ENCODE results near the gene ERCC4.

The ERCC4 gene

GRCh38 chr16:13973321-13974023 lies 53.5 kb downstream of the ERCC4 start:
- H3K27ac ChIP-seq, result no peak overlapping the region
- TF ChIP-seq, protein P1, sequence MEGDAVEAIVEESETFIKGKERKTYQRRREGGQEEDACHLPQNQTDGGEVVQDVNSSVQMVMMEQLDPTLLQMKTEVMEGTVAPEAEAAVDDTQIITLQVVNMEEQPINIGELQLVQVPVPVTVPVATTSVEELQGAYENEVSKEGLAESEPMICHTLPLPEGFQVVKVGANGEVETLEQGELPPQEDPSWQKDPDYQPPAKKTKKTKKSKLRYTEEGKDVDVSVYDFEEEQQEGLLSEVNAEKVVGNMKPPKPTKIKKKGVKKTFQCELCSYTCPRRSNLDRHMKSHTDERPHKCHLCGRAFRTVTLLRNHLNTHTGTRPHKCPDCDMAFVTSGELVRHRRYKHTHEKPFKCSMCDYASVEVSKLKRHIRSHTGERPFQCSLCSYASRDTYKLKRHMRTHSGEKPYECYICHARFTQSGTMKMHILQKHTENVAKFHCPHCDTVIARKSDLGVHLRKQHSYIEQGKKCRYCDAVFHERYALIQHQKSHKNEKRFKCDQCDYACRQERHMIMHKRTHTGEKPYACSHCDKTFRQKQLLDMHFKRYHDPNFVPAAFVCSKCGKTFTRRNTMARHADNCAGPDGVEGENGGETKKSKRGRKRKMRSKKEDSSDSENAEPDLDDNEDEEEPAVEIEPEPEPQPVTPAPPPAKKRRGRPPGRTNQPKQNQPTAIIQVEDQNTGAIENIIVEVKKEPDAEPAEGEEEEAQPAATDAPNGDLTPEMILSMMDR (IDR thresholded peaks at IDR 0.05), result no peak
- TF ChIP-seq ZFX (IDR thresholded peaks at IDR 0.05; ENCODE audit: borderline replicate concordance), result no peak

DNA sequence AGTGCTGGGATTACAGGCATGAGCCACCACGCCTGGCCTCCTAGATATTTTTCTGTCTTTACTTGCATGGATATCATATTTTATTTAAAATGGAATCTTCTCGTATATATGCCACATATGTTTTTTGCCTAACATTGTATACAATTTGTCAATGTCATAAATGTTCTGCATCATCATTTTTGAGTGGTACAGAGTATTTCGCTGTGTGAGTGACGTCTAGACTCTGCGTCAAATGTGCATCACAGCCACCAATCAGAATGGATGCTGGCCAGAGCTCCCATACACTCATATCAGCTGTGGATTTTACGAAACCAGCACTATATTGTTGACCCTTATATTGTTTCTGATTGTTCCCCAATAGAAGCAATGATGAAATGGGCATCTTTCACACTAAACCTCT lies 57.2 kb downstream of the ERCC4 start:
- TF ChIP-seq, protein P1 (IDR thresholded peaks at IDR 0.05), result no peak
- no peak for TF ChIP-seq ZFX (IDR thresholded peaks at IDR 0.05; ENCODE audit: borderline replicate concordance)
- H3K27ac ChIP-seq, result no peak overlapping the region

DNA sequence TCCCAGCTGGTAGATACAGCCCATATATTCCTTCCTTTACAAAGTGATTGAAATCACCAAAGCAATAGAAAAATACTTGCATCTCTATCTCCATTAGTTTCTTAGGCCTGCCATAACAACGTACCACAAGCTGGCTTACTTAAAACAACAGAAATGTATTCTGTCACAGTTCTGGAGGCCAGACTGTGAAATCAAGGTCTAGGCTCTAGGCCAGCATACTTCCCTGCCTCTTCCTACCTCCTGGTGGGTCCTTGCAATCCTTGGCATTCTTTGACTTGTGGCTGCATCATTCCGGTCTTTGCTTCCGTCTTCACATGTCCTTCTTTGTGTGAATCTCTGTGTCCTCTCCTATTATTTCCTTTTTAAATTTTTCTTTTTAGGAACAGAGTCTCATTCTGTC lies 62.5 kb downstream of the ERCC4 start:
- no peak overlapping the region for H3K27ac ChIP-seq
- TF ChIP-seq, protein P1 (IDR thresholded peaks at IDR 0.05), result no peak
- TF ChIP-seq ZFX (IDR thresholded peaks at IDR 0.05; ENCODE audit: borderline replicate concordance), result no peak

GRCh38 chr16:13983625-13984024 lies 63.7 kb downstream of the ERCC4 start:
- no peak for TF ChIP-seq ZFX (IDR thresholded peaks at IDR 0.05; ENCODE audit: borderline replicate concordance)
- TF ChIP-seq, protein P1 (IDR thresholded peaks at IDR 0.05), result no peak
- no peak overlapping the region for H3K27ac ChIP-seq

DNA sequence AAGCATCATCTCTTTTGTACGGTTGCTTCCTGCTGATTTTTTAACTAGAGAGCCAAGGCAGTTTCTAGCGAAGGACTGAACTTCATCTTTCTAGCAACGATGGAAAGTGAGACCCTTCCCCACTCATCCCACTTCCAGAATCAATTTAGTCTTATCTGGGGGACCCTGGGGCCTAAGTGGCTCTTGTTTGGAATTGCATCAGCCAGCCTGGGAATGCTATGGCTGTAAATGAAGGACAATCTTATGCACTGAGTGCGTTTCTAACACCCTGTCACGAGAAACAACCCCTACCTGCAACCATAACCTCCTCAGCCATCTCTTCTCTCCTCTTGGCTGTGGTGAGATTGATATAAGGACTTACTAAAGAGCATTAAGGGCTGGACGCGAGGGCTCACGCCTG lies 64.8 kb downstream of the ERCC4 start:
- no peak overlapping the region for H3K27ac ChIP-seq
- TF ChIP-seq ZFX (IDR thresholded peaks at IDR 0.05; ENCODE audit: borderline replicate concordance), result no peak
- TF ChIP-seq, protein P1 (IDR thresholded peaks at IDR 0.05), result no peak

GRCh38 chr16:13988038-13988437 lies 68.1 kb downstream of the ERCC4 start:
- TF ChIP-seq, protein P1 (IDR thresholded peaks at IDR 0.05), result no peak
- no peak for TF ChIP-seq ZFX (IDR thresholded peaks at IDR 0.05; ENCODE audit: borderline replicate concordance)
- H3K27ac ChIP-seq, result no peak overlapping the region

- no peak overlapping the region for H3K27ac ChIP-seq
- TF ChIP-seq, protein P1 (IDR thresholded peaks at IDR 0.05), result no peak
- no peak for TF ChIP-seq ZFX (IDR thresholded peaks at IDR 0.05; ENCODE audit: borderline replicate concordance)
These were observed 72.4 kb downstream of the ERCC4 start for GRCh38 chr16:13992322-13992721.

All from 22Rv1 (cell line).